GM12891 (cell line): ENCODE measurements around the gene RAB39A.

Experiments
- PAX5 ChIP-seq: IDR thresholded peaks from 2 replicates; pipeline ENCODE4 v1.6.1; 2011; ENCODE audit warnings: low read length, moderate library complexity, mild to moderate bottlenecking; ENCODE audit not compliant: insufficient read depth, severe bottlenecking
- POLR2A ChIP-seq: IDR thresholded peaks from 2 replicates; pipeline ENCODE4 v1.6.1; 2011; ENCODE audit warnings: low read depth, low read length, control low read depth
- POLR2AphosphoS5 ChIP-seq: IDR thresholded peaks from 2 replicates; pipeline ENCODE4 v1.6.1; 2011; ENCODE audit warnings: low read depth, low read length, control low read depth
- TAF1 ChIP-seq: IDR thresholded peaks from 2 replicates; pipeline ENCODE4 v1.6.1; 2011; ENCODE audit warnings: low read depth, low read length, control low read depth

- no peak for TF ChIP-seq POLR2AphosphoS5
- TF ChIP-seq PAX5 = no peak
- TF ChIP-seq POLR2A = no peak
- TF ChIP-seq TAF1 = no peak
Observed at GRCh38 chr11:108002476-108002875, 74.2 kb downstream of the RAB39A start.
